Activated CD4-positive, alpha-beta memory T cell treated with anti-CD3 and anti-CD28 coated beads, Interleukin-2, amount 10 ng/mL, durations not matched to agents 7 days and 5 days (primary cell): ENCODE measurements around the gene PLXNA2. TPM values are rescaled to one million over a fixed set of nuclear protein-coding genes. Genes with fewer than 3 reads are reported as not detected.

Source experiments
- CTCF ChIA-PET: fragments of 350-600 bp; sonication (Branson Sonifier 250); formaldehyde crosslinking; loops from one replicate; lab custom pipeline; 2021; ENCODE audit warnings: antibody characterized with exemption, inconsistent platforms; lab: Charles Lee
- POLR2A ChIA-PET: fragments of 350-600 bp; sonication (Branson Sonifier 250); formaldehyde crosslinking; loops from one replicate; lab custom pipeline; 2021; ENCODE audit warnings: antibody characterized with exemption; lab: Charles Lee
- DNase-seq: peaks from one replicate; pipeline ENCODE4 v3.0.0-alpha.2; 2020
- H3K27ac Mint-ChIP-seq: one replicate; pipeline ENCODE4 v1.8.0; 2021; ENCODE audit warnings: mild to moderate bottlenecking, mixed read lengths
- H3K27me3 Mint-ChIP-seq: one replicate; pipeline ENCODE4 v1.8.0; 2021; ENCODE audit warnings: mixed read lengths
- H3K36me3 Mint-ChIP-seq: one replicate; pipeline ENCODE4 v1.8.0; 2021; ENCODE audit warnings: low read depth, mixed read lengths
- H3K4me1 Mint-ChIP-seq: one replicate; pipeline ENCODE4 v1.8.0; 2021; ENCODE audit warnings: mixed read lengths
- H3K4me3 Mint-ChIP-seq: one replicate; pipeline ENCODE4 v1.8.0; 2021; ENCODE audit warnings: mild to moderate bottlenecking, mixed read lengths
- H3K9me3 Mint-ChIP-seq: one replicate; pipeline ENCODE4 v1.8.0; 2021; ENCODE audit warnings: mixed read lengths
- total RNA-seq, 2 experiments: library from RNA; stranded (reverse); gene quantifications; one replicate each; pipeline ENCODE4 v1.2.3, GENCODE V29; 2021

The PLXNA2 gene
- total RNA-seq, 2 experiments from 2014 or later, result 0.43 to 0.65 TPM

DNA sequence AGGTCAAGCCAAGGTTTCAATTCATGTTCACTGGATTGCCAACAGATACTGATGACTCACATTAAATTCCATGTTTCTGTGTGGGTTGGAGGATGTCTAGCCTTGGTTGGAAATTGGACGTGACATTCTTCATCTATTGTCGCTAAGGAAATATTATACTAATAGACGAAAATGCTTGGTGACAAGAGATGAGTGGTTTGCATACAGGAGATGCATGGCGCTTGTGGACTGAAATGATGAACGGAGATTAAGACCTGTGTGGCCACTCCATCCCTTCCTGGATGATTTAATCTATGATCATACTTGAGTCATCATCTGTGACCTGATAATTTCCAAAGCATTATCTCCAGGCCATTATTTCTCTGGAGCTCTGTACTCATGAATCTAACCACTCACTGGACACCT is 236.2 kb downstream of the PLXNA2 start:
- Mint-ChIP-seq H3K4me3 (no peak overlapping the region), H3K4me1 (no peaks in the 10 kb centered on the region), H3K9me3 (no peaks in the 10 kb centered on the region), H3K36me3 (no peaks in the 10 kb centered on the region), H3K27ac (no peak overlapping the region), H3K27me3 (peaks cover 4% of the 10 kb centered on the region)
- ChIA-PET POLR2A (no interaction called here), CTCF (interaction anchor here (1.0 to 3.2 kb wide), 6 partner anchors 10 to 123 kb away, joined by 3 to 14 read pairs (median 4); no protein-coding TSS in a partner anchor)
- no peak for DNase-seq

DNA sequence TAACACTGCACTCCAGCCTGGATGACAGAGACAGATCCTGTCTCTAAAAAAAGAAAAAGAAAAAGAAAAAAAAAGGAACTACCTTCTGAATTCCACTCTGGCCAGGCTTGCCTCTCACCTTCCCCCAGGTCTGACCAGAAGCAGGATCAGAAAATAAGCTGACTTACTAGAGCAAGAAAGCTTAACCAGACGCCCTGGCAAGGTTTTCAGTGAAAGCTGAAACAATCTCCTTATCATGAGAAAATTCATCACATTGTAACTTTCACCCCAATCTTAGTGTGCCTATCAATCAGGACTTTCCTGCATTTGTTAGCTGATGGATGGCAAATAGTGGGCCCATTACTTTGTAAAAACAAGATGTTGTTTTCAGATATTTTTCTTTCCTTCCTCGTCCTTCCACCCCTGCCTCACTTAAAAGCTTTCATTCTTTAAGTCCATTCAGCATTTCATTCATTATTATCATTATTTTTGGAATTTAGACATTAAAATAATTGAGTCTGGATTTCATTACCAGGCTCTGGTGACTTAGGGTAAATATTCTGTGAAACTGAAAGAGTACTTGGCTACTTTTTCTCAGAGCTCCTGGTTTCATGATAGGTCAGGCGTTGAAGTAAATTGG is 236.8 kb downstream of the PLXNA2 start:
- H3K4me3 Mint-ChIP-seq, result no peak overlapping the region
- no peaks in the 10 kb centered on the region for H3K36me3 Mint-ChIP-seq
- no peaks in the 10 kb centered on the region for H3K4me1 Mint-ChIP-seq

DNA sequence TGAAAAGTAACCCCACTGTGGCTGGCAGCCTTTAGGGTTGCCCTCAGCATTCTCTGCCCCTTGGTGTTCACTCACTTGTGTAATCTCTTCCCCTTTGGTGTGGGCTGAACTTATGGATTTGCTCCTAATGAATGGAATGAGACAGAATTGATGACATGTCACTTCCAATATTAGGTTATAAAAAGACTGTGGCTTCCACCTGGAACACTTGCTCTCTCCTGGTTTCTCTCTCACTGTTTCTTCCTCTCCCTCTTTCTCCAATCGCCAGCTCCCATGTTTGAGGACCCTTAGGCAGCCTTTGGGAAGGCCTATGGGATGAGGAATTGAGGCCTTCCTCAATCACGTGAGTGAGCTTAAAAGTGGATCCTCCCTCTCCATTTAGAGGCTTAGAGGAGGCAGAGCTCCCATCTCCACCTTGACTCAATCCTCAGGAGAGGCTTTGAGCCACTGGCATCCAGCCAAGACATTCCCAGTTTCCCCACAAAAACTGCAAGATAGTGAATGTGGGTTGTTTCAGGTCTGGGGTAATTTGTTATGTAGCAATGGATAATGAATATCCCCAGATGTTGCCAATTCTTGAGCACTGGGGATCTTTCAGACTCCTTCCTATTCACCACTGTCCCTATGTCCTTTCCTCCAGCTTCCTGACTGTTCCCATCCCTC is 237.8 kb downstream of the PLXNA2 start:
- no peaks in the 10 kb centered on the region for H3K36me3 Mint-ChIP-seq
- CTCF ChIA-PET, result interaction anchor here (1.3 to 3.2 kb wide), 4 partner anchors 8 to 122 kb away, joined by 3 to 14 read pairs (median 8); no protein-coding TSS in a partner anchor

More for the DNA sequence above, 236.8 kb downstream of the PLXNA2 start:
- Mint-ChIP-seq H3K9me3 (no peaks in the 10 kb centered on the region), H3K27ac (no peak overlapping the region), H3K27me3 (peaks cover 4% of the 10 kb centered on the region)
- ChIA-PET POLR2A (no interaction called here), CTCF (interaction anchor here (1.0 to 3.2 kb wide), 6 partner anchors 9 to 123 kb away, joined by 3 to 14 read pairs (median 4); no protein-coding TSS in a partner anchor)
- DNase-seq, result no peak

DNA sequence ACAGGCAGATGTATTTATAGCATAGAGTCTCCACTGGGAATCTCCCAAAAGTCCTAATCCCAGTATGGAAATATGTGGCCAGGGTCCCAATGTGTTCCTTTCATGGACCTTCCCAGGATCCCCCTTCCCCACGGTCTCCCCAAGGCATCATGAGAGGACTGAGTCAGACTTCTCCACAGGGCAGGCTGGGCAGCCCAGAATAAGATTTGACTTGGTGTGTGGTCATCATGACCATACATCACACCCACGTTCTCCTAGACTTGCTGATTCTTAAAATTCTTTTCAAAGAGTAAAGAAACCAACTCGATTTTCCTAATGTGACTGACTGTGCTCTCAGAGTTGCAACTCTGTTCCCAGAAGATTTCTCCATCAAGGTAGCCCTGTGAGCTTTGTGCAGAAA is 239.3 kb downstream of the PLXNA2 start:
- no peaks in the 10 kb centered on the region for H3K36me3 Mint-ChIP-seq

More for the DNA sequence above, 237.8 kb downstream of the PLXNA2 start:
- Mint-ChIP-seq H3K9me3 (no peaks in the 10 kb centered on the region), H3K4me1 (no peaks in the 10 kb centered on the region), H3K4me3 (no peak overlapping the region), H3K27me3 (peaks cover 4% of the 10 kb centered on the region), H3K27ac (no peak overlapping the region)
- POLR2A ChIA-PET, result no interaction called here
- DNase-seq, result no peak

DNA sequence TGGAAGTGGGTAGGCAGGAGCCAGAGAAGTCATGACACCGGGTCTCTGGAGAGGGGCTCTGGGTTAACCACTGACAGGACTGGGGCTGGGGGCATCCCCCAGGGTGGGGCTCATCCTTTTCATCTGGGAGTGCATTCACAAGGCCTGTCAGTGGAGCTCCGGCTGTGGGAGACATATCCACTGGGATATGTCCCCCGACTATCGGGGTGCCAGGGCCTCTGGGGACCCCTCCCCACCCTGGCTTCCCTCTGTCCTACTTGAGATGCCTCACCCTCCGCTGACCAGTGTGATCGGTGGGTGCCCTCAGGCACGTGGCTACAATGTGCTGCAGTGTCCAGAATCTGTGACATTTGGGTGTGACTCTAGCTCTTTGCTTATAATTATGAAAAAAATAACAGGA is 240.9 kb downstream of the PLXNA2 start:
- H3K4me1 Mint-ChIP-seq, result no peaks in the 10 kb centered on the region
- H3K27me3 Mint-ChIP-seq, result peaks cover 1% of the 10 kb centered on the region
- CTCF ChIA-PET, result no interaction called here
- POLR2A ChIA-PET, result interaction anchor here (1.4 kb wide), 1 partner anchor 33 kb away, joined by 3 read pairs; no protein-coding TSS in a partner anchor
- H3K9me3 Mint-ChIP-seq, result no peaks in the 10 kb centered on the region
- DNase-seq, result no peak
- no peaks in the 10 kb centered on the region for H3K36me3 Mint-ChIP-seq
- no peak overlapping the region for H3K4me3 Mint-ChIP-seq
- H3K27ac Mint-ChIP-seq, result no peak overlapping the region

More for the DNA sequence above, 239.3 kb downstream of the PLXNA2 start:
- Mint-ChIP-seq H3K27ac (no peak overlapping the region), H3K4me3 (no peak overlapping the region), H3K9me3 (no peaks in the 10 kb centered on the region), H3K27me3 (peaks cover 4% of the 10 kb centered on the region), H3K4me1 (no peaks in the 10 kb centered on the region)
- no peak for DNase-seq
- POLR2A ChIA-PET, result no interaction called here
- CTCF ChIA-PET, result no interaction called here

DNA sequence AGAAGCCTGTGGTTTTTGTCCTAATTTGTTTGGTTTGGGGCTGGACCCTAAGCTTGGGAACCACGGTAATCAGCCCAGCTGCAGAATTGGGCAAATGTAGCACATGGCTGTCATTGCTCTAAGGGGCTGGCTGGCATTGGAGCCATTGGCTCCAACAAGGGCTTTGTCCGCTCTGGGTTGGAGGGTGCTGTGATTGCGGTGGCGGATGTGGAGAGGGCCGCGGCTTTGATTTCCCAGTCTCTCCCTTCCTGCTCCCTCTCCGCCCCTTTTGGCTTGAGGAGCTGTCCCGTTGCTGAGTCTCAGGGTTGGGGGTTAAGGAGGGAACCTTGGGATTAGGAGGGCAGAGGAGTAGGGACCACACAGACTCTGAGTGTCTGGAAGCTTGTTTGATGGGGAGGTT is 241.5 kb downstream of the PLXNA2 start:
- DNase-seq, result no peak
- ChIA-PET POLR2A (interaction anchor here (1.4 kb wide), 1 partner anchor 32 kb away, joined by 3 read pairs; no protein-coding TSS in a partner anchor), CTCF (no interaction called here)
- no peaks in the 10 kb centered on the region for H3K9me3 Mint-ChIP-seq
- H3K4me1 Mint-ChIP-seq, result no peaks in the 10 kb centered on the region
- no peaks in the 10 kb centered on the region for H3K36me3 Mint-ChIP-seq
- H3K27ac Mint-ChIP-seq, result no peak overlapping the region
- H3K27me3 Mint-ChIP-seq, result peaks cover 1% of the 10 kb centered on the region
- no peak overlapping the region for H3K4me3 Mint-ChIP-seq

DNA sequence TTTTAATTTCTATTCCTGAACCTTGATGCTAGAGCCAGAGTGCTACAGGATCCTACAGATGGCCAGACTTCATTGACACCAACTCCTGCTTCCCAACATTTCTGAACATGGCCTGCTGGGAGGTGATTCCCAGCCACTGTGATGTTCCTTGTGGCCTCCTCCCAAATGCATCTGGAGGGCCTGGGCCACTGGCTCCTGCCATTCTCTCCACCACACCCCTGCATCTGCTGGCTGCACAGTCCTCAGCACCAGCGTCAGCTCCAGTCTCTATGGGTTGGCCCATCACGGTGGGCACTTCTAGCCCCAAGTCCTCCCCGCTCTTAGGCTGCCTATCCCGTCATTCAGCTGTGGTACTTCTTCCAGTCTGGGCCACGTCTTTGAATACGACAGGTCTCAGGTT is 242.1 kb downstream of the PLXNA2 start:
- Mint-ChIP-seq H3K27me3 (peaks cover 1% of the 10 kb centered on the region), H3K9me3 (no peaks in the 10 kb centered on the region), H3K27ac (no peak overlapping the region), H3K36me3 (no peaks in the 10 kb centered on the region), H3K4me3 (no peak overlapping the region), H3K4me1 (no peaks in the 10 kb centered on the region)
- DNase-seq, result no peak
- CTCF ChIA-PET, result no interaction called here
- POLR2A ChIA-PET, result no interaction called here

DNA sequence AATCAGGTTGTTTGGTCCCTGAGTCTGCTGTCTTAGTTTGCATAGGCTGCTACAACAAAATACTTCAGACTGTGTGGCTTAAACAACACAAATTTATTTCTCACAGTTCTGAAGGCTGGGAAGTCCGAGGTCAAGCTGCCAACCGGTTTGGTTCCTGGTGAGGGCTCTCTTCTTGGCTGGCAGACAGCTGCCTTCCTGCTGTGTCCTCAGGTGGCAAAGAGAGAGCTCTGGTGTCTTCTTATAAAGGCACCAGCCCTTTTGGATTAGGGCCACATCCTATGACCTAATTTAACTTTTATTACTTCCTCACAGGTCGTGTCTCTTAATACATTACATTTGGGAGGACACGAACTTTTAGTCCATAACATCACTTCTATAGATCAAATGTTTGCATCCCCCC is 243.7 kb downstream of the PLXNA2 start:
- Mint-ChIP-seq H3K27me3 (peaks cover 4% of the 10 kb centered on the region), H3K36me3 (no peaks in the 10 kb centered on the region), H3K4me3 (no peak overlapping the region), H3K27ac (no peak overlapping the region), H3K9me3 (no peaks in the 10 kb centered on the region), H3K4me1 (no peaks in the 10 kb centered on the region)
- CTCF ChIA-PET, result interaction anchor here (1.5 to 2.9 kb wide), 2 partner anchors 75 to 116 kb away, joined by 3 to 13 read pairs; no protein-coding TSS in a partner anchor
- no peak for DNase-seq
- POLR2A ChIA-PET, result no interaction called here

DNA sequence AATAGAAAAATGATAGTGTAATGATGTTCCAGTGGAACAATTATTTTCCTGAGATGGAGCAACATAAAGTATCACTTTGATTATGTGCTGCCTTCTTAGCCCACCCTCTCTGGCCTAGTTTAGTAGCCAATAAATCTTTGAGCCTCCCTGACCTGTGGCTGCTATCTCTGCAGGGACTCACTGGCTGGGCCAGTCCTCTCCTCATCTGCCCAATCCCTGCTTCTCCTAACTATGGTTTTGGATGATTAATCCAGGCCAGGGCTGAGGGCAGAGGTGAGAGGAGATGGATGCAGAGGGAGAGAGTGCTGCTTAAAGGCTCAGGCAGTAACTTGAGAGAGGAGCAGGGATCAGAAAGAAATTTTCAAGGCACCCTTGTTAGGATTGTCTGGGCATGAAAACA is 244.2 kb downstream of the PLXNA2 start:
- H3K4me3 Mint-ChIP-seq, result no peak overlapping the region
- POLR2A ChIA-PET, result no interaction called here
- no peaks in the 10 kb centered on the region for H3K4me1 Mint-ChIP-seq
- CTCF ChIA-PET, result interaction anchor here (0.6 to 2.9 kb wide), 4 partner anchors 10 to 115 kb away, joined by 3 to 13 read pairs (median 4); no protein-coding TSS in a partner anchor
- no peaks in the 10 kb centered on the region for H3K36me3 Mint-ChIP-seq
- no peaks in the 10 kb centered on the region for H3K9me3 Mint-ChIP-seq
- H3K27me3 Mint-ChIP-seq, result peaks cover 9% of the 10 kb centered on the region
- DNase-seq, result no peak
- no peak overlapping the region for H3K27ac Mint-ChIP-seq

DNA sequence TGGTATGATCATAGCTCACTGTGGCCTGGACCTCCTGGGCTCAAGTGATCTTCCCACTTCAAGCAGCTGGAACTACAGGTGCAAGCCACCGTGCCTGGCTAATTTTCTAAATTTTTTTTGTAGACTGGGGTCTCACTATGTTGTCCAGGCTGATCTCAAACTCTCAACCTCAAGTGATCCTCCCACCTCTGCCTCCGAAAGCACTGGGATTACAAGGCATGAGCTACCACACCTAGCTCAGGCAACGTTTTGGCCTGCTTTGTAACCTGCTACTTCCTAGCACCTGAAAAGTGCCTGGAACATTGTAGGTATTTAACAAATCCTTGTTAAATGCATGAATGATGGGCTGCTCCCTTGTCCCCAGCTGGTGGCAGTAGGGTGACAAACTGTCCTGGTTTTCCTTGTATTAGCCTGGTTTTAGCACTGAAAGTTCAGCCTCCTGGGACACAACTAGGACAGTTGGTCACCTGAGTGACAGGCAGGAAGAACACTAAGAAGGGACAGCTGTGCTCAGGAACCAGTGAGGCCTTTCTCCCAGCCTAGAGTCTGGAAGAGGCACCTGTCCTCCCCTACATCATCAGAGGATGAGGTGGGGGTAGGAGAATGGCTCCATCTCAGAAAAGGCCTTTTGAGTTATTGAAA is 244.8 kb downstream of the PLXNA2 start:
- no peak overlapping the region for H3K27ac Mint-ChIP-seq
- no peaks in the 10 kb centered on the region for H3K36me3 Mint-ChIP-seq
- H3K27me3 Mint-ChIP-seq, result peaks cover 9% of the 10 kb centered on the region
- H3K4me3 Mint-ChIP-seq, result no peak overlapping the region
- H3K4me1 Mint-ChIP-seq, result no peaks in the 10 kb centered on the region
- no peaks in the 10 kb centered on the region for H3K9me3 Mint-ChIP-seq
- CTCF ChIA-PET, result interaction anchor here (0.6 to 2.9 kb wide), 8 partner anchors 8 to 245 kb away, joined by 3 to 14 read pairs (median 4); partner anchors contain the start of gene PLXNA2
- no peak for DNase-seq
- POLR2A ChIA-PET, result no interaction called here

DNA sequence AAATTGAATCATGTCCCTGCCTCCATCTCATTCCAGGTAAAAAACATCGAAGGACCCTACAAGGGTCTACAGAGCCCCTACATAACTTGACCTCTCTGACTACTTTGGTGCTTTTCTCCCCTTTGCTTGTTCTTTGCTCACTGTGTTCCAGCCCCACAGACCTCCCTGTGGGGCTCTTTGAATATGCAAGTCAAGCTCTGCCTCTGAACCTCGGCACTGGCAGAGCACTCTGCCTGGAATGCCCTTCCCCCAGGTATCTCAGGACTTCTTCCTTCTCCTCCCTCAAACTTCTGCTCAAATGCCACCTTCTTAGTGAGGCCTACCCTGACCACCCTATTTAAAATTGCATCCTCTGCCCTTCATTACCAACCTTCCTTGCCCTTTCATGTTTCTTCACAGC is 245.5 kb downstream of the PLXNA2 start:
- no peak for DNase-seq
- H3K36me3 Mint-ChIP-seq, result no peaks in the 10 kb centered on the region
- ChIA-PET POLR2A (no interaction called here), CTCF (interaction anchor here (0.7 to 2.5 kb wide), 10 partner anchors 9 to 246 kb away, joined by 3 to 23 read pairs (median 5); partner anchors contain the start of gene PLXNA2)
- peaks cover 12% of the 10 kb centered on the region for H3K27me3 Mint-ChIP-seq
- no peaks in the 10 kb centered on the region for H3K4me1 Mint-ChIP-seq
- no peak overlapping the region for H3K4me3 Mint-ChIP-seq
- H3K9me3 Mint-ChIP-seq, result no peaks in the 10 kb centered on the region
- H3K27ac Mint-ChIP-seq, result no peak overlapping the region

DNA sequence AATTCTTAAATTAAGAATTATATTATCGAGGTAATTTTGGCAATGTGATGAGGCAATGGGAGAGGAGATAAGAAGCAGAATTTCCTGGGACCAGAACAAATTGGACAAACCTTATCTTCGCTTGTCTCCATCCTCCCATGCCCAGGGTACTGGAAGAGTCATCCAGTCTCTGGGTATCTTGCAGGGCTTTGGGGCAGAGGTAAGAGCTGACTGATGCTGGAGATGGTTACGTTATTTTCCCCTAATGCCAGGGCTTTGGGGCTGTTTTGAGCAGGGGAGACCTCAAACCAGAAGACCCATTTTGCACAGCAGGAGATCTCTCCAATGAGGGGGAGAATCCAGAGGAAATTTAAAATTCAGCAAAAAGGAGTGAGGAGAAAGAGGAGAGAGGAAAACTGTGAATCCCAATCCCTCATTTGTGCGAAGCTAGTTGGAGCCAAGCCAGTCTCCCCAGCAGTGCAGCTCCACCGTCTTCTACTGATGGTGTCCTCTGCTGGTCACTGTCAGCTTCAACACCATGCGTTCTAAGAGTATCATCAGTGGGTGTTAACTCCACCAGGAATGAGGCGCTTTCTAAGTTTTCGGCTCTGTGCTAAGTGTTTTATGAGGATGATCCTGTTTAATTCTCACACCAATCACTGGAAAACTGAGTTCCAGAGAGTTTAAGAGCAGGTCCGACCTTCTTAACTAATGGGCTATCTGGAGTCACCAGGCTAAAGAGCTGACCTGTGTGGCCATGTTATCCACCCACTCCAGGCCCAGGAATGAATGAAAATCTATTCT is 246.5 kb downstream of the PLXNA2 start:
- Mint-ChIP-seq H3K4me3 (no peak overlapping the region), H3K4me1 (no peaks in the 10 kb centered on the region), H3K9me3 (no peaks in the 10 kb centered on the region), H3K36me3 (no peaks in the 10 kb centered on the region), H3K27ac (no peak overlapping the region), H3K27me3 (peaks cover 17% of the 10 kb centered on the region)
- POLR2A ChIA-PET, result no interaction called here
- CTCF ChIA-PET, result interaction anchor here (0.7 to 2.5 kb wide), 16 partner anchors 8 to 318 kb away, joined by 3 to 23 read pairs (median 4); partner anchors contain the start of gene PLXNA2
- DNase-seq, result peak; percentile 58
